GM21526 (cell line): Measurements from ENCODE around the gene NFYC.

Source experiments
- ATAC-seq: cut with Tn5 transposase; IDR thresholded peaks from one replicate; pipeline ENCODE4 v1.9.1; 2021; ENCODE audit warnings: moderate library complexity; ENCODE audit not compliant: unreplicated experiment, low FRiP score

The NFYC gene

GRCh38 chr1:40777224-40777970, 85.9 kb downstream of the NFYC start:
- ATAC-seq = no peak

- ATAC-seq = no peak
These were observed 89.4 kb downstream of the NFYC start for GRCh38 chr1:40780678-40781607.

GRCh38 chr1:40781608-40781971, 90.1 kb downstream of the NFYC start:
- no peak for ATAC-seq

GRCh38 chr1:40782371-40782956, 91.0 kb downstream of the NFYC start:
- no peak for ATAC-seq

GRCh38 chr1:40783001-40783905, 91.7 kb downstream of the NFYC start, which contains the start of gene KCNQ4:
TSS of gene KCNQ4 (plus strand) at chr1:40783787. CDS start at chr1:40784094, 307 bp downstream.
- ATAC-seq = no peak

- no peak for ATAC-seq
These were observed 92.8 kb downstream of the NFYC start for GRCh38 chr1:40784141-40784770.

GRCh38 chr1:40784771-40785151, 93.3 kb downstream of the NFYC start:
- ATAC-seq = no peak

- ATAC-seq = no peak
These were observed 93.9 kb downstream of the NFYC start for GRCh38 chr1:40785446-40785845.

GRCh38 chr1:40786171-40786994, 94.9 kb downstream of the NFYC start:
- ATAC-seq = no peak

- no peak for ATAC-seq
These were observed 95.6 kb downstream of the NFYC start for GRCh38 chr1:40786995-40787705.

GRCh38 chr1:40787737-40788560, 96.4 kb downstream of the NFYC start:
- no peak for ATAC-seq

- ATAC-seq = no peak
These were observed 97.2 kb downstream of the NFYC start for GRCh38 chr1:40788561-40789341.

GRCh38 chr1:40789342-40789598, 97.8 kb downstream of the NFYC start:
- no peak for ATAC-seq

- no peak for ATAC-seq
These were observed 98.3 kb downstream of the NFYC start for GRCh38 chr1:40789661-40790430.

GRCh38 chr1:40792036-40792435, 100.5 kb downstream of the NFYC start:
- no peak for ATAC-seq

GRCh38 chr1:40793617-40794016, 102.1 kb downstream of the NFYC start:
- no peak for ATAC-seq
